Endothelial cell of umbilical vein (primary cell): ENCODE results near the gene NAA38. TPM values are rescaled to one million over a fixed set of nuclear protein-coding genes. Genes with fewer than 3 reads are reported as not detected.
A peak's percentile ranks its signal among the peaks of the same experiment; 100 is the strongest.

Experiments
- BruUV-seq: library from RNA; stranded (reverse); fragments of 400-500 nt; replicated peaks from 2 replicates; lab custom pipeline; 2021; lab: Mats Ljungman, UMichigan
- CTCF ChIA-PET: fragments of 300-600, 350-600 bp; sonication (Branson Sonifier 250); formaldehyde crosslinking; loops from one replicate; lab custom pipeline; 2021; ENCODE audit warnings: antibody characterized with exemption, inconsistent platforms; lab: Charles Lee
- POLR2A ChIA-PET: fragments of 300-600, 350-600 bp; sonication (Branson Sonifier 250); formaldehyde crosslinking; loops from one replicate; lab custom pipeline; 2021; ENCODE audit warnings: antibody characterized with exemption, inconsistent platforms; lab: Charles Lee
- DNase-seq: peaks from one replicate; pipeline ENCODE4 v3.0.0-alpha.2; 2011; ENCODE audit warnings: low read depth, low spot score
- FAIRE-seq: peaks from 2 replicates; lab custom pipeline; 2011; peaks lifted over from hg19 to GRCh38; lab: Jason Lieb, UNC
- H2AFZ ChIP-seq: 2 replicates; pipeline ENCODE4 v1.6.0; 2012; ENCODE audit warnings: low read depth, low read length, control low read depth, inconsistent platforms
- H3K27ac ChIP-seq: 2 replicates; pipeline ENCODE4 v1.5.1; 2011; ENCODE audit warnings: low read depth, mild to moderate bottlenecking, control low read depth, low read length, moderate library complexity; ENCODE audit not compliant: insufficient read depth
- H3K27me3 ChIP-seq, 2 experiments: 2 replicates each; pipeline versions ENCODE4 v1.6.0 to v1.6.1; 2011; ENCODE audit warnings: low read length in 2 of 2, mixed read lengths in 1 of 2; ENCODE audit not compliant: control insufficient read depth in 2 of 2, insufficient read depth in 2 of 2
- H3K36me3 ChIP-seq, 2 experiments: 2 replicates in 1 of 2; 3 replicates in 1 of 2; pipeline ENCODE4 v1.5.1; 2011; ENCODE audit warnings: low read length in 2 of 2, mild to moderate bottlenecking in 1 of 2, moderate library complexity in 1 of 2; ENCODE audit not compliant: control insufficient read depth in 2 of 2, insufficient read depth in 2 of 2; ENCODE audit errors: extremely low read depth in 1 of 2
- H3K4me1 ChIP-seq: 3 replicates; pipeline ENCODE4 v1.5.1; 2011; ENCODE audit warnings: mild to moderate bottlenecking, low read length; ENCODE audit not compliant: control insufficient read depth, insufficient read depth; ENCODE audit errors: extremely low read depth
- H3K4me2 ChIP-seq: 2 replicates; pipeline ENCODE4 v1.6.1; 2011; ENCODE audit warnings: low read length, control low read depth, mixed read lengths; ENCODE audit not compliant: insufficient read depth
- H3K4me3 ChIP-seq, 3 experiments: fragments of 200-600 bp in 1 of 3; sonication (generic), shearing (Covaris generic) in 1 of 3; replicated peaks in 1 of 3; 2 replicates each; pipeline ENCODE4 v1.5.1; 2011 to 2016; ENCODE audit warnings: control low read depth in 3 of 3, low read length in 3 of 3, mild to moderate bottlenecking in 2 of 3, inconsistent platforms in 1 of 3, low read depth in 1 of 3, moderate library complexity in 1 of 3; ENCODE audit not compliant: insufficient read depth in 1 of 3
- H3K79me2 ChIP-seq: 2 replicates; pipeline ENCODE4 v1.6.0; 2012; ENCODE audit warnings: low read length, inconsistent platforms; ENCODE audit not compliant: control insufficient read depth, insufficient read depth
- H3K9ac ChIP-seq: replicated peaks from 2 replicates; pipeline ENCODE3; 2011; ENCODE audit warnings: low read length, control low read depth; ENCODE audit not compliant: insufficient read depth; ENCODE audit errors: extremely low read depth
- H3K9me1 ChIP-seq: replicated peaks from 3 replicates; pipeline ENCODE4 v1.6.0; 2011; ENCODE audit warnings: mild to moderate bottlenecking, low read length; ENCODE audit not compliant: control insufficient read depth, insufficient read depth; ENCODE audit errors: extremely low read depth
- H3K9me3 ChIP-seq: replicated peaks from 2 replicates; pipeline ENCODE4 v1.5.1; 2012; ENCODE audit warnings: low read length, inconsistent platforms; ENCODE audit not compliant: control insufficient read depth, insufficient read depth
- H4K20me1 ChIP-seq: replicated peaks from 2 replicates; pipeline ENCODE3; 2011; ENCODE audit warnings: mild to moderate bottlenecking, low read length; ENCODE audit not compliant: control insufficient read depth, insufficient read depth; ENCODE audit errors: extremely low read depth
- JUN ChIP-seq: IDR thresholded peaks from 2 replicates; pipeline ENCODE4 v1.6.1; 2011; ENCODE audit warnings: borderline replicate concordance, low read depth; ENCODE audit not compliant: insufficient read length, insufficient read depth
- MYC ChIP-seq: IDR thresholded peaks from one replicate; pipeline ENCODE4 v1.6.1; 2011; ENCODE audit warnings: mild to moderate bottlenecking, low read depth, low read length
- POLR2A ChIP-seq: IDR thresholded peaks from 2 replicates; pipeline ENCODE4 v1.6.1; 2012; ENCODE audit warnings: low read depth, mild to moderate bottlenecking, control low read depth, low read length
- POLR2AphosphoS5 ChIP-seq: IDR thresholded peaks from 2 replicates; pipeline ENCODE4 v1.6.1; 2012; ENCODE audit warnings: low read depth, mild to moderate bottlenecking, control low read depth, low read length, moderate library complexity; ENCODE audit not compliant: insufficient read depth
- dilution Hi-C: fragments of 300-500 bp; cut with MboI; formaldehyde crosslinking; loops from one replicate; pipeline ENCODE4 v1.15.0; 2019; ENCODE audit warnings: low sequenced_read_pairs; ENCODE audit not compliant: extremely low pct_ligation_motif_present
- intact Hi-C: fragments of 100-400 bp; cut with micrococcal nuclease; formaldehyde crosslinking; loops from one replicate; pipeline ENCODE4 v1.10.0; 2022
- polyA plus RNA-seq, 4 experiments: library from polyadenylated mRNA; depleted of rRNA in 3 of 4; stranded (reverse) in 3 of 4; unstranded in 1 of 4; fragments of >200 nt; gene quantifications; 2 replicates each; pipeline versions ENCODE4 v1.2.1 to v1.2.3, GENCODE V29; 2011 to 2012; ENCODE audit warnings: missing spikeins in 1 of 4
- total RNA-seq: library from RNA; stranded (reverse); gene quantifications from 2 replicates; pipeline ENCODE4 v1.2.3, GENCODE V29; 2021
- TF ChIP-seq, protein P1 (sequence below): IDR thresholded peaks from 2 replicates; pipeline ENCODE4 v1.6.1; 2011; ENCODE audit not compliant: insufficient read depth, insufficient read length

Gene NAA38
- total and polyA plus RNA-seq, 2 donors (not counting 3 experiments of a cell fraction or from before 2014, with no cell fraction given), result 119 to 267 TPM

- H3K9me3 ChIP-seq, result no peaks in the 10 kb centered on the region
- no TSS peak for BruUV-seq
- H3K4me3 ChIP-seq, result peak overlapping the region; percentile 67 to 76 (median 74)
- H3K4me1 ChIP-seq, result peaks cover 45% of the 10 kb centered on the region
- H3K9me1 ChIP-seq, result no peaks in the 10 kb centered on the region
- no peaks in the 10 kb centered on the region for H3K27me3 ChIP-seq
- peaks cover 5 to 9% of the 10 kb centered on the region in 2 experiments for H3K36me3 ChIP-seq
- no peak for FAIRE-seq
- ChIA-PET POLR2A (no interaction called here), CTCF (no interaction called here)
- H3K9ac ChIP-seq, result peak overlapping the region; percentile 82
- H3K27ac ChIP-seq, result peak overlapping the region; percentile 94
- peaks cover 32% of the 10 kb centered on the region for H3K79me2 ChIP-seq
- peak overlapping the region; percentile 95 for H3K4me2 ChIP-seq
- intact Hi-C loops, result loop anchor here (5.0 kb wide), 1 partner anchor 198 kb away; the partner anchor contains the start of genes TP53 and WRAP53
- dilution Hi-C loops, result no loop called here
- TF ChIP-seq POLR2A, result peak; percentile 12
- no peak for TF ChIP-seq MYC
- TF ChIP-seq, protein P1, sequence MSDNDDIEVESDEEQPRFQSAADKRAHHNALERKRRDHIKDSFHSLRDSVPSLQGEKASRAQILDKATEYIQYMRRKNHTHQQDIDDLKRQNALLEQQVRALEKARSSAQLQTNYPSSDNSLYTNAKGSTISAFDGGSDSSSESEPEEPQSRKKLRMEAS, result peak; percentile 55
- peak; percentile 48 for TF ChIP-seq POLR2AphosphoS5
- TF ChIP-seq JUN, result no peak
- H2AFZ ChIP-seq, result peak overlapping the region; percentile 19
- no peaks in the 10 kb centered on the region for H4K20me1 ChIP-seq
- peak; percentile 50 for DNase-seq
Observed at GRCh38 chr17:7885367-7886226, 28.2 kb upstream of the NAA38 start.
